Activated naive CD4-positive, alpha-beta T cell treated with anti-CD3 and anti-CD28 coated beads, Interleukin-2, amount 50 U/mL, for 72 hours (primary cell): ENCODE results near the gene ZMYND8. TPM values are rescaled to one million over a fixed set of nuclear protein-coding genes. Genes with fewer than 3 reads are reported as not detected.
A peak's percentile ranks its signal among the peaks of the same experiment; 100 is the strongest.

ENCODE experiments used
- ATAC-seq, 2 donors: fragments of 150-1000 bp; cut with Tn5 transposase; 2 replicates each; pipeline ENCODE4 v1.10.0; 2021; ENCODE audit warnings: mild to moderate bottlenecking in 2 of 2, moderate library complexity in 2 of 2
- DNase-seq, 2 donors: peaks; one replicate each; pipeline ENCODE4 v3.0.0; 2021 to 2022; ENCODE audit warnings: low spot score in 2 of 2
- H3K27ac Mint-ChIP-seq, 2 donors: one replicate each; pipeline ENCODE4 v1.8.0; 2022; ENCODE audit warnings: mild to moderate bottlenecking in 2 of 2, mixed read lengths in 2 of 2
- H3K36me3 Mint-ChIP-seq, 2 donors: one replicate each; pipeline ENCODE4 v1.8.0; 2022; ENCODE audit warnings: mixed read lengths in 2 of 2
- H3K9me3 Mint-ChIP-seq, 2 donors: one replicate each; pipeline ENCODE4 v1.8.0; 2022; ENCODE audit warnings: mixed read lengths in 2 of 2
- total RNA-seq, 2 donors: library from RNA; stranded (reverse); gene quantifications; one replicate each; pipeline ENCODE4 v1.2.3, GENCODE V29; 2022

Gene ZMYND8
- total RNA-seq, 2 donors from 2014 or later = 35.7 to 46.4 TPM

GRCh38 chr20:47349365-47350180 is 6.9 kb downstream of the ZMYND8 start:
- Mint-ChIP-seq H3K27ac (no peak overlapping the region), H3K9me3 (no peaks in the 10 kb centered on the region), H3K36me3 (peaks cover 7 to 43% of the 10 kb centered on the region in 2 donors)
- ATAC-seq (peak; percentile 40 to 53), DNase-seq (no peak)

GRCh38 chr20:47348539-47349142 is 7.9 kb downstream of the ZMYND8 start:
- Mint-ChIP-seq H3K27ac (no peak overlapping the region), H3K9me3 (no peaks in the 10 kb centered on the region), H3K36me3 (peaks cover 0 to 43% of the 10 kb centered on the region in 2 donors)
- DNase-seq (no peak), ATAC-seq (no peak)

GRCh38 chr20:47347661-47348435 is 8.7 kb downstream of the ZMYND8 start:
- Mint-ChIP-seq H3K36me3 (peaks cover 0 to 51% of the 10 kb centered on the region in 2 donors), H3K27ac (peak overlapping the region; percentile 56 to 65), H3K9me3 (no peaks in the 10 kb centered on the region)
- ATAC-seq = no peak
- no peak for DNase-seq

- DNase-seq (no peak), ATAC-seq (peak in 1 of 2 donors; percentile 29)
- Mint-ChIP-seq H3K9me3 (no peaks in the 10 kb centered on the region), H3K36me3 (peaks cover 0 to 43% of the 10 kb centered on the region in 2 donors), H3K27ac (peak overlapping the region; percentile 56 to 86)
These were observed 10.3 kb downstream of the ZMYND8 start for GRCh38 chr20:47346172-47346571.

- H3K27ac Mint-ChIP-seq = no peak overlapping the region
- peaks cover 0 to 47% of the 10 kb centered on the region in 2 donors for H3K36me3 Mint-ChIP-seq
- no peaks in the 10 kb centered on the region for H3K9me3 Mint-ChIP-seq
- ATAC-seq = no peak
- DNase-seq = no peak
These were observed 11.3 kb downstream of the ZMYND8 start for GRCh38 chr20:47345214-47345613.

GRCh38 chr20:47343007-47343472 is 13.5 kb downstream of the ZMYND8 start:
- DNase-seq (no peak), ATAC-seq (no peak)
- Mint-ChIP-seq H3K27ac (no peak overlapping the region), H3K9me3 (no peaks in the 10 kb centered on the region), H3K36me3 (peaks cover 0 to 47% of the 10 kb centered on the region in 2 donors)

- Mint-ChIP-seq H3K36me3 (peaks cover under 1 to 10% of the 10 kb centered on the region in 2 donors), H3K27ac (peak overlapping the region in 1 of 2 donors; percentile 22), H3K9me3 (no peaks in the 10 kb centered on the region)
- no peak for ATAC-seq
- no peak for DNase-seq
These were observed 18.3 kb downstream of the ZMYND8 start for GRCh38 chr20:47338131-47338628.

GRCh38 chr20:47337413-47337812 is 19.1 kb downstream of the ZMYND8 start:
- ATAC-seq = no peak
- Mint-ChIP-seq H3K9me3 (no peaks in the 10 kb centered on the region), H3K27ac (no peak overlapping the region), H3K36me3 (peaks cover 7 to 12% of the 10 kb centered on the region in 2 donors)
- no peak for DNase-seq

- DNase-seq = no peak
- H3K27ac Mint-ChIP-seq = no peak overlapping the region
- no peaks in the 10 kb centered on the region for H3K9me3 Mint-ChIP-seq
- peaks cover 9 to 24% of the 10 kb centered on the region in 2 donors for H3K36me3 Mint-ChIP-seq
- ATAC-seq = no peak
These were observed 20.3 kb downstream of the ZMYND8 start for GRCh38 chr20:47336129-47336754.

GRCh38 chr20:47335251-47336128 is 21.0 kb downstream of the ZMYND8 start:
- ATAC-seq = no peak
- H3K27ac Mint-ChIP-seq = peak overlapping the region in 1 of 2 donors; percentile 65
- DNase-seq = no peak
- H3K9me3 Mint-ChIP-seq = no peaks in the 10 kb centered on the region
- peaks cover 11 to 22% of the 10 kb centered on the region in 2 donors for H3K36me3 Mint-ChIP-seq

GRCh38 chr20:47334022-47334551 is 22.4 kb downstream of the ZMYND8 start:
- ATAC-seq = no peak
- no peaks in the 10 kb centered on the region for H3K9me3 Mint-ChIP-seq
- DNase-seq = no peak
- peaks cover 11 to 22% of the 10 kb centered on the region in 2 donors for H3K36me3 Mint-ChIP-seq
- peak overlapping the region; percentile 2 to 22 for H3K27ac Mint-ChIP-seq

- Mint-ChIP-seq H3K27ac (peak overlapping the region; percentile 51 to 55), H3K9me3 (no peaks in the 10 kb centered on the region), H3K36me3 (peaks cover 11 to 22% of the 10 kb centered on the region in 2 donors)
- no peak for DNase-seq
- ATAC-seq = no peak
These were observed 23.9 kb downstream of the ZMYND8 start for GRCh38 chr20:47332381-47333206.

- Mint-ChIP-seq H3K9me3 (no peaks in the 10 kb centered on the region), H3K27ac (peak overlapping the region; percentile 55 to 94), H3K36me3 (peaks cover 11 to 28% of the 10 kb centered on the region in 2 donors)
- ATAC-seq = peak; percentile 66 to 98
- no peak for DNase-seq
These were observed 25.4 kb downstream of the ZMYND8 start for GRCh38 chr20:47330933-47331708.

- Mint-ChIP-seq H3K36me3 (peaks cover 11 to 33% of the 10 kb centered on the region in 2 donors), H3K9me3 (peaks cover 0 to 3% of the 10 kb centered on the region in 2 donors), H3K27ac (peak overlapping the region in 1 of 2 donors; percentile 51)
- no peak for DNase-seq
- ATAC-seq = no peak
These were observed 26.4 kb downstream of the ZMYND8 start for GRCh38 chr20:47330071-47330470.
